Measurements from ENCODE around the gene CD55. TPM values are rescaled to one million over a fixed set of nuclear protein-coding genes. Genes with fewer than 3 reads are reported as not detected.
A peak's percentile ranks its signal among the peaks of the same experiment; 100 is the strongest.

Gene CD55
- polyA plus RNA-seq, 2 donors = 48.6 to 118 TPM

- 76 to 89% methylated on average over 5 of the region's 5 CpGs for WGBS, 2 donors
- Histone ChIP-seq H3K27me3 (ENCODE audit: control insufficient read depth in 1 of 2, insufficient read depth in 2 of 2, low read length in 2 of 2) (no peaks in the 10 kb centered on the region), H3K27ac (ENCODE audit: low read depth in 2 of 2, low read length in 1 of 2) (no peak overlapping the region), H3K4me3 (ENCODE audit: low read depth in 1 of 2, low read length in 2 of 2) (peak overlapping the region in 1 of 2 donors; percentile 98), H3K9me3 (ENCODE audit: control insufficient read depth in 2 of 2, insufficient read depth in 1 of 2, low read depth in 1 of 2, low read length in 1 of 2) (no peaks in the 10 kb centered on the region), H3K36me3 (ENCODE audit: control insufficient read depth in 2 of 2, insufficient read depth in 2 of 2, low read length in 1 of 2) (peaks cover 0 to under 1% of the 10 kb centered on the region in 2 donors), H3K4me1 (ENCODE audit: control insufficient read depth in 2 of 2, insufficient read depth in 2 of 2, low read length in 1 of 2) (peaks cover 0 to 2% of the 10 kb centered on the region in 2 donors)
These were observed 2.1 kb downstream of the CD55 start for GRCh38 chr1:207323425-207324225.

- H3K36me3 ChIP-seq (ENCODE audit: control insufficient read depth in 2 of 2, insufficient read depth in 2 of 2, low read length in 1 of 2) = peaks cover 0 to 6% of the 10 kb centered on the region in 2 donors
- H3K9me3 ChIP-seq (ENCODE audit: control insufficient read depth in 2 of 2, insufficient read depth in 1 of 2, low read depth in 1 of 2, low read length in 1 of 2) = no peaks in the 10 kb centered on the region
- no peaks in the 10 kb centered on the region for H3K4me1 ChIP-seq (ENCODE audit: control insufficient read depth in 2 of 2, insufficient read depth in 2 of 2, low read length in 1 of 2)
- no peaks in the 10 kb centered on the region for H3K27me3 ChIP-seq (ENCODE audit: control insufficient read depth in 1 of 2, insufficient read depth in 2 of 2, low read length in 2 of 2)
- H3K4me3 ChIP-seq (ENCODE audit: low read depth in 1 of 2, low read length in 2 of 2) = no peak overlapping the region
- no peak overlapping the region for H3K27ac ChIP-seq (ENCODE audit: low read depth in 2 of 2, low read length in 1 of 2)
These were observed 6.5 kb downstream of the CD55 start for GRCh38 chr1:207328004-207328403.

DNA sequence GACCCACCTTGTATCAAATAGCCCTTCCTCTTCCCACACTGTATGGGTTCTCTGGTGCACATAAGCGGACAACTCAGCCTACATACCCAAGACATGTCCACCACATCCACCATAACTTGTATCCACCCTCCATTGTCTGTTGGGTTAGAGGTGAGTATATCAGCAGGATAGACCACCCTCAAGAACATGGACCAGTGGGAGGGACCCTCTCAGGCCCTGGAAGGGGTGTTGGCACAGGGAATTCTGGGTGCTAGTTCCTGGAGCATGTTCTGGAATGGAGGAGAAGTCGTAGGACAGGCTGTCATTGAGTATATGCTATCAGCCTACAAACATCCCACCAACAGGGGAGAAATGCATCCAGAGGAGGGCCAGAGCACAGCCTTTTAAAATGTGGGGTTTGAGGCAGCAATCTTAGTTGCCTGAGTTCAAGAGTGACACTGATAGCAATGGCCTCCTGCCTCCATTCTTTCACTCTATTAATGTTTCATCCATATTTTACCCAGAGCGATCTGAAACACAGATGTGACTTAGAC is 7.5 kb downstream of the CD55 start:
- H3K27me3 ChIP-seq (ENCODE audit: control insufficient read depth in 1 of 2, insufficient read depth in 2 of 2, low read length in 2 of 2) = no peaks in the 10 kb centered on the region
- no peak overlapping the region for H3K4me3 ChIP-seq (ENCODE audit: low read depth in 1 of 2, low read length in 2 of 2)
- 97 to 99% methylated on average over 3 of the region's 3 CpGs for WGBS, 2 donors
- no peaks in the 10 kb centered on the region for H3K9me3 ChIP-seq (ENCODE audit: control insufficient read depth in 2 of 2, insufficient read depth in 1 of 2, low read depth in 1 of 2, low read length in 1 of 2)
- no peaks in the 10 kb centered on the region for H3K4me1 ChIP-seq (ENCODE audit: control insufficient read depth in 2 of 2, insufficient read depth in 2 of 2, low read length in 1 of 2)
- no peak overlapping the region for H3K27ac ChIP-seq (ENCODE audit: low read depth in 2 of 2, low read length in 1 of 2)
- H3K36me3 ChIP-seq (ENCODE audit: control insufficient read depth in 2 of 2, insufficient read depth in 2 of 2, low read length in 1 of 2) = peaks cover 0 to 6% of the 10 kb centered on the region in 2 donors

- Histone ChIP-seq H3K4me1 (ENCODE audit: control insufficient read depth in 2 of 2, insufficient read depth in 2 of 2, low read length in 1 of 2) (no peaks in the 10 kb centered on the region), H3K27me3 (ENCODE audit: control insufficient read depth in 1 of 2, insufficient read depth in 2 of 2, low read length in 2 of 2) (no peaks in the 10 kb centered on the region), H3K4me3 (ENCODE audit: low read depth in 1 of 2, low read length in 2 of 2) (no peak overlapping the region), H3K9me3 (ENCODE audit: control insufficient read depth in 2 of 2, insufficient read depth in 1 of 2, low read depth in 1 of 2, low read length in 1 of 2) (no peaks in the 10 kb centered on the region), H3K36me3 (ENCODE audit: control insufficient read depth in 2 of 2, insufficient read depth in 2 of 2, low read length in 1 of 2) (peaks cover 0 to 6% of the 10 kb centered on the region in 2 donors), H3K27ac (ENCODE audit: low read depth in 2 of 2, low read length in 1 of 2) (no peak overlapping the region)
- WGBS, 2 donors = 98% methylated on average over 3 of the region's 3 CpGs
These were observed 8.0 kb downstream of the CD55 start for GRCh38 chr1:207329469-207329868.

GRCh38 chr1:207330011-207330710 is 8.7 kb downstream of the CD55 start:
- 73% methylated on average over 5 of the region's 5 CpGs for WGBS, 2 donors
- Histone ChIP-seq H3K4me3 (ENCODE audit: low read depth in 1 of 2, low read length in 2 of 2) (no peak overlapping the region), H3K27me3 (ENCODE audit: control insufficient read depth in 1 of 2, insufficient read depth in 2 of 2, low read length in 2 of 2) (no peaks in the 10 kb centered on the region), H3K4me1 (ENCODE audit: control insufficient read depth in 2 of 2, insufficient read depth in 2 of 2, low read length in 1 of 2) (no peaks in the 10 kb centered on the region), H3K27ac (ENCODE audit: low read depth in 2 of 2, low read length in 1 of 2) (no peak overlapping the region), H3K36me3 (ENCODE audit: control insufficient read depth in 2 of 2, insufficient read depth in 2 of 2, low read length in 1 of 2) (peaks cover 0 to 6% of the 10 kb centered on the region in 2 donors), H3K9me3 (ENCODE audit: control insufficient read depth in 2 of 2, insufficient read depth in 1 of 2, low read depth in 1 of 2, low read length in 1 of 2) (no peaks in the 10 kb centered on the region)

DNA sequence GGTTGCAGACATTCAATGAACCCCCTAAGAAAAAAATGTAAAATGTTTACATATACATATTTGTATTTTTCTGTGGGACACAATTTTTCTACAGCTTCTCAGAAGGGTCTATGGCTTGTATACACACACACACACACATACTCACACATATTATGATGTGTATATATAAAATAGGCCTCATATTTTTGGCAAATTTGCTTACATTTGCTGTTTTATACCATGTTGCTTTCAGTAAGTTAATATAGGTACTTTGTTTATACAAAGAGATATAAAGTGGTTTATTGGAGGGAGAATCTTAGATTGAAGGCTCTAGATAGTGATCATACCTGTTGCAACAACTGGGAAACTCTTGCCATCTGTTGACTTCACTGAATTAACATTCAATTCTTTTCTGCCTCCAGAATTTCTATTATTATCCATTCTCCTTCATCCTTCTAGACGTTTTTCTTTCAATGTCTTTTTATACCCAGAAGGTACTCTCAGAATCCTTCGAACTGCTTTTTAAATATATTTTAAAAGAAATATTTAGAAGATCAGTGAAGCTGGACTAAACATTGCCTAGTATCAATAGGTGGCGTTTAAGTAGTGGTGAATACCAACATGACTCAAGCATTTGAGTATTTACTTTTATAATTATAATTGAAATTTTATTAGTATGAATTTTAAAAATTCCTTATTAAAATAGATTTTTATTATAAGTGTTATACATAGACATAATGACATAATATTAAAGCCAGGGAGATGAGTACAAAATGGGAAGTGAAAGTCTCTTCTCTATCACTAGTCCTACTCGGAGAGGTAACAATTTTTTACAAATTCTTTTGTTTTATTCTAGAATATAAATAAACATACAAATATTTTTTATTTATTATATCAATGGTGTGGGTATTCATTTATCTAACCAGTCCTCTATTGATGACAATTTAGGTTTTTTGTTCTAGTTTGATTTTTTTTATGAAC is 10.2 kb downstream of the CD55 start:
- no peaks in the 10 kb centered on the region for H3K4me1 ChIP-seq (ENCODE audit: control insufficient read depth in 2 of 2, insufficient read depth in 2 of 2, low read length in 1 of 2)
- H3K36me3 ChIP-seq (ENCODE audit: control insufficient read depth in 2 of 2, insufficient read depth in 2 of 2, low read length in 1 of 2) = peaks cover 2 to 9% of the 10 kb centered on the region in 2 donors
- H3K27me3 ChIP-seq (ENCODE audit: control insufficient read depth in 1 of 2, insufficient read depth in 2 of 2, low read length in 2 of 2) = no peaks in the 10 kb centered on the region
- H3K4me3 ChIP-seq (ENCODE audit: low read depth in 1 of 2, low read length in 2 of 2) = no peak overlapping the region
- no peaks in the 10 kb centered on the region for H3K9me3 ChIP-seq (ENCODE audit: control insufficient read depth in 2 of 2, insufficient read depth in 1 of 2, low read depth in 1 of 2, low read length in 1 of 2)
- WGBS, 2 donors = 74 to 89% methylated on average over 4 of the region's 4 CpGs
- H3K27ac ChIP-seq (ENCODE audit: low read depth in 2 of 2, low read length in 1 of 2) = no peak overlapping the region

DNA sequence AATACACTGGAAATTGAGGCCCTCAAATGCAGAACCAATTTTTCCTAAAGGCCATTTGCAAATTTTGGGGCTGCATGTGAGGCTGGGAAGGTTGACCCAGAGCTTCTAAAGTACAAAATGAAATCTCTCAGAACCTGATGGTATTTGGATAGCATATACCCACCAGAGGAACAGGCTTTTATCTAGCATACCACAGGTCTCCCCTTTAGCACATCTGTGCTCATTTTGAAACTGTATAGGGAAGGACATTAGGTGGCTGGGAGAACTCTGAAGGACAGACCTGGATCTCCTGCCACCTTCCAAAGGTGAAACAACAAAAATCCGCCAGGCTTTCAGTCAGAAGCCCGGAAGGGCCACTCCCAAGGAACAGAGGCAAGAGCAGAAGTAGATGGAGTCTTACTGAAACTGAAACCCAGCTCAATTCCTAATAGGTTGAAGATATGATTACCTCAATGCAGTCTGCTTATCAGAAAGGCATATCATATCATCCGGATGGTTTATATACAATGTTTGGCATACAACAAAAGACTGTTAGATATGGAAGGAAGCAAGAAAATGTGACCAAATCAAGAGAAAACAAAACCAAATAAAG is 11.6 kb downstream of the CD55 start:
- Histone ChIP-seq H3K36me3 (ENCODE audit: control insufficient read depth in 2 of 2, insufficient read depth in 2 of 2, low read length in 1 of 2) (peaks cover 3 to 14% of the 10 kb centered on the region in 2 donors), H3K4me1 (ENCODE audit: control insufficient read depth in 2 of 2, insufficient read depth in 2 of 2, low read length in 1 of 2) (no peaks in the 10 kb centered on the region), H3K27ac (ENCODE audit: low read depth in 2 of 2, low read length in 1 of 2) (no peak overlapping the region), H3K4me3 (ENCODE audit: low read depth in 1 of 2, low read length in 2 of 2) (no peak overlapping the region), H3K9me3 (ENCODE audit: control insufficient read depth in 2 of 2, insufficient read depth in 1 of 2, low read depth in 1 of 2, low read length in 1 of 2) (no peaks in the 10 kb centered on the region), H3K27me3 (ENCODE audit: control insufficient read depth in 1 of 2, insufficient read depth in 2 of 2, low read length in 2 of 2) (no peaks in the 10 kb centered on the region)
- 65 to 92% methylated on average over 3 of the region's 3 CpGs for WGBS, 2 donors

DNA sequence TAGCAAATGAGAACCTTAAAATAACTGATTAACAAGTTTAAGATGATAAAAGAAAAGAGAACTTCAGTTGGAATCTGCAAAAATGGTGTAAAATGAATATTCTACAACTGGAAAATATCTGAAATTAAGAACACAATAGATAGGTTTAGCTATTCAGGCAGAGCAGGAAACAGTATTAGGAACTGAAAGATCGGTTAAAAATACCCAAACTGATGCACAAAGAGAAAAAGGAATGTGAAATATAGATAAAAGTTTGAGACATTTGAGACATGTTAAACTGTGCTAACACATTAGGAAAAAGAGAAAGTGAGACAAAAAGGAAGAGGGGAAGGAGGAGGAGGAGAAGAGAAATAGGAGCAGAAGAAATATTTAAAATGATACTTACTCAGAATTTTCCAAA is 12.1 kb downstream of the CD55 start:
- WGBS, 2 donors = 92 to 93% methylated on average over 1 of the region's 1 CpG
- Histone ChIP-seq H3K27ac (ENCODE audit: low read depth in 2 of 2, low read length in 1 of 2) (no peak overlapping the region), H3K36me3 (ENCODE audit: control insufficient read depth in 2 of 2, insufficient read depth in 2 of 2, low read length in 1 of 2) (peaks cover 3 to 14% of the 10 kb centered on the region in 2 donors), H3K9me3 (ENCODE audit: control insufficient read depth in 2 of 2, insufficient read depth in 1 of 2, low read depth in 1 of 2, low read length in 1 of 2) (no peaks in the 10 kb centered on the region), H3K4me3 (ENCODE audit: low read depth in 1 of 2, low read length in 2 of 2) (no peak overlapping the region), H3K27me3 (ENCODE audit: control insufficient read depth in 1 of 2, insufficient read depth in 2 of 2, low read length in 2 of 2) (no peaks in the 10 kb centered on the region), H3K4me1 (ENCODE audit: control insufficient read depth in 2 of 2, insufficient read depth in 2 of 2, low read length in 1 of 2) (no peaks in the 10 kb centered on the region)

GRCh38 chr1:207334337-207334736 is 12.9 kb downstream of the CD55 start:
- Histone ChIP-seq H3K9me3 (ENCODE audit: control insufficient read depth in 2 of 2, insufficient read depth in 1 of 2, low read depth in 1 of 2, low read length in 1 of 2) (no peaks in the 10 kb centered on the region), H3K27me3 (ENCODE audit: control insufficient read depth in 1 of 2, insufficient read depth in 2 of 2, low read length in 2 of 2) (no peaks in the 10 kb centered on the region), H3K4me3 (ENCODE audit: low read depth in 1 of 2, low read length in 2 of 2) (no peak overlapping the region), H3K36me3 (ENCODE audit: control insufficient read depth in 2 of 2, insufficient read depth in 2 of 2, low read length in 1 of 2) (peaks cover 3 to 8% of the 10 kb centered on the region in 2 donors), H3K27ac (ENCODE audit: low read depth in 2 of 2, low read length in 1 of 2) (no peak overlapping the region), H3K4me1 (ENCODE audit: control insufficient read depth in 2 of 2, insufficient read depth in 2 of 2, low read length in 1 of 2) (no peaks in the 10 kb centered on the region)
- WGBS, 2 donors = 96 to 100% methylated on average over 1 of the region's 1 CpG

All from esophagus (tissue), 2 donors.